ENCODE measurements around the gene AHCYL2. TPM values are rescaled to one million over a fixed set of nuclear protein-coding genes. Genes with fewer than 3 reads are reported as not detected.

AHCYL2 gene
- total RNA-seq, 1 experiment from 2014 or later = 17.0 TPM

DNA sequence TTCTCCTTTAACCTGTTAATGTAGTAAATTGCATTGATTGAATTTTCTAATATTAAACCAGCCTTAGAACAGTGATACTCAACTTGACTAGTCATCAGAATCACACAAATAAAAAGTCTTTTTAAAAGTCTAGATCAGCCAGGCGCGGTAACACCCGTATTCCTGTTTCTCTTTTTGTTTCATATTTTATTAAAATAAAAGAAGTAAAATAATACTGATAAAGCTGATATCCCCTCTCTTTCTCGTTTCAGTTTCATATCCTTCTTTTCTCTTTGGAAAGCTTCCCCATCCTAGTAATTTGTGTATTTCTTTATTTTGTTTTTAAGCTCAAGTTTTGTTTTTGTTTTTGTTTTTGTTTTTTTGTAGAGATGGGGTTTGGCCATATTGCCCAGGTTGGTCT lies 27.1 kb upstream of the AHCYL2 start:
- no peaks in the 10 kb centered on the region for H3K36me3 ChIP-seq (ENCODE audit: control insufficient read depth in 1 of 2, insufficient read depth in 2 of 2, low read length in 2 of 2)
- no peaks in the 10 kb centered on the region for H3K4me1 ChIP-seq (ENCODE audit: control insufficient read depth in 1 of 2, insufficient read depth in 2 of 2, low read length in 2 of 2)
- no peaks in the 10 kb centered on the region for H3K9me3 ChIP-seq (ENCODE audit: control insufficient read depth in 1 of 2, insufficient read depth in 1 of 2, low read depth in 1 of 2, low read length in 2 of 2)
- CTCF ChIA-PET = interaction anchor here (0.7 to 2.6 kb wide), 2 partner anchors 13 to 34 kb away, joined by 3 to 7 read pairs; no protein-coding TSS in a partner anchor
- H3K27ac ChIP-seq (ENCODE audit: low read depth, low read length) = no peak overlapping the region
- no peaks in the 10 kb centered on the region for H3K27me3 ChIP-seq (ENCODE audit: insufficient read depth, low read length)
- ATAC-seq = no peak
- POLR2A ChIA-PET = no interaction called here
- intact Hi-C loops (cut with micrococcal nuclease) = no loop called here
- TF ChIP-seq ZFX (IDR thresholded peaks at IDR 0.05) = no peak
- no peak for TF ChIP-seq SP1 (IDR thresholded peaks at IDR 0.05; ENCODE audit: low read depth)
- TF ChIP-seq SIN3A (IDR thresholded peaks at IDR 0.05; ENCODE audit: low read depth) = no peak
- TF ChIP-seq, protein P1, sequence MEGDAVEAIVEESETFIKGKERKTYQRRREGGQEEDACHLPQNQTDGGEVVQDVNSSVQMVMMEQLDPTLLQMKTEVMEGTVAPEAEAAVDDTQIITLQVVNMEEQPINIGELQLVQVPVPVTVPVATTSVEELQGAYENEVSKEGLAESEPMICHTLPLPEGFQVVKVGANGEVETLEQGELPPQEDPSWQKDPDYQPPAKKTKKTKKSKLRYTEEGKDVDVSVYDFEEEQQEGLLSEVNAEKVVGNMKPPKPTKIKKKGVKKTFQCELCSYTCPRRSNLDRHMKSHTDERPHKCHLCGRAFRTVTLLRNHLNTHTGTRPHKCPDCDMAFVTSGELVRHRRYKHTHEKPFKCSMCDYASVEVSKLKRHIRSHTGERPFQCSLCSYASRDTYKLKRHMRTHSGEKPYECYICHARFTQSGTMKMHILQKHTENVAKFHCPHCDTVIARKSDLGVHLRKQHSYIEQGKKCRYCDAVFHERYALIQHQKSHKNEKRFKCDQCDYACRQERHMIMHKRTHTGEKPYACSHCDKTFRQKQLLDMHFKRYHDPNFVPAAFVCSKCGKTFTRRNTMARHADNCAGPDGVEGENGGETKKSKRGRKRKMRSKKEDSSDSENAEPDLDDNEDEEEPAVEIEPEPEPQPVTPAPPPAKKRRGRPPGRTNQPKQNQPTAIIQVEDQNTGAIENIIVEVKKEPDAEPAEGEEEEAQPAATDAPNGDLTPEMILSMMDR (IDR thresholded peaks at IDR 0.05 in 2 of 3, conservative IDR thresholded peaks at IDR 0.05 in 1 of 3; ENCODE audit: borderline replicate concordance in 1 of 3, insufficient read depth in 1 of 3, low read depth in 2 of 3, low read length in 2 of 3) = no peak
- no peak for TF ChIP-seq JUND (IDR thresholded peaks at IDR 0.05)
- no peak for TF ChIP-seq CEBPB (IDR thresholded peaks at IDR 0.05; ENCODE audit: low read depth)
- no peak for TF ChIP-seq CBX3 (IDR thresholded peaks at IDR 0.05; ENCODE audit: low read depth)
- TF ChIP-seq ELF1 (IDR thresholded peaks at IDR 0.05; ENCODE audit: borderline replicate concordance, low read depth) = no peak
- TF ChIP-seq, protein P2, sequence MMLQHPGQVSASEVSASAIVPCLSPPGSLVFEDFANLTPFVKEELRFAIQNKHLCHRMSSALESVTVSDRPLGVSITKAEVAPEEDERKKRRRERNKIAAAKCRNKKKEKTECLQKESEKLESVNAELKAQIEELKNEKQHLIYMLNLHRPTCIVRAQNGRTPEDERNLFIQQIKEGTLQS (IDR thresholded peaks at IDR 0.05) = no peak
- TF ChIP-seq RAD21 (IDR thresholded peaks at IDR 0.05; ENCODE audit: low read depth) = no peak
- TF ChIP-seq EGR1 (IDR thresholded peaks at IDR 0.05; ENCODE audit: low read depth) = no peak
- RAD21 ChIA-PET (ENCODE audit: low non-redundant PET in 1 of 2, low total read pairs in 2 of 2, uncharacterized antibody in 2 of 2, unreplicated experiment in 2 of 2) = no interaction called here
- no peak overlapping the region for H2AFZ ChIP-seq (ENCODE audit: low read depth, low read length, poor library complexity, severe bottlenecking)
- H3K9me2 ChIP-seq (ENCODE audit: insufficient read depth) = no peaks in the 10 kb centered on the region; the same call in 1 of the 2 replicates
- BruUV-seq (replicated peaks) = no TSS peak
- H4K20me1 ChIP-seq (ENCODE audit: insufficient read depth) = no peaks in the 10 kb centered on the region
- H3K4me3 ChIP-seq (replicated peaks in 1 of 2; ENCODE audit: low read depth in 1 of 2, low read length in 2 of 2) = no peak overlapping the region
- no peaks in the 10 kb centered on the region for H3K79me2 ChIP-seq (ENCODE audit: insufficient read depth, low read length)
- H3K4me2 ChIP-seq (ENCODE audit: low read length) = no peak overlapping the region
- DNase-seq (ENCODE audit: low read depth, low spot score) = no peak
- H3K9ac ChIP-seq (ENCODE audit: low read length) = no peak overlapping the region

Data from HCT116 (cell line).